H1 (cell line): ENCODE results near the gene ATP5PB. TPM values are rescaled to one million over a fixed set of nuclear protein-coding genes. Genes with fewer than 3 reads are reported as not detected.

Experiments used
- CTCF ChIA-PET: fragments of 300-600 bp; sonication (Branson Sonifier 250); formaldehyde crosslinking; loops from one replicate; lab custom pipeline; 2021; ENCODE audit not compliant: partially characterized antibody; lab: Charles Lee
- POLR2A ChIA-PET: fragments of 300-600 bp; sonication (Branson Sonifier 250); formaldehyde crosslinking; loops from one replicate; lab custom pipeline; 2021; ENCODE audit warnings: inconsistent platforms; ENCODE audit not compliant: partially characterized antibody; lab: Charles Lee
- DNase-seq, 2 experiments: peaks; one replicate each; pipeline versions ENCODE4 v3.0.0 to v3.0.0-alpha.2; 2010 to 2022; ENCODE audit warnings: low spot score in 2 of 2, low read depth in 1 of 2, mixed read lengths in 1 of 2
- FAIRE-seq: peaks from 2 replicates; lab custom pipeline; 2011; peaks lifted over from hg19 to GRCh38; lab: Jason Lieb, UNC
- H2AFZ ChIP-seq: 2 replicates; pipeline ENCODE4 v1.8.1; 2012; ENCODE audit warnings: low read length, inconsistent platforms
- H2AK5ac ChIP-seq: 2 replicates; pipeline ENCODE4 v1.6.1; 2013; ENCODE audit warnings: low read depth, low read length
- H2BK120ac ChIP-seq: replicated peaks from 2 replicates; pipeline ENCODE3; 2013; ENCODE audit warnings: low read depth, low read length, inconsistent platforms
- H2BK12ac ChIP-seq: 2 replicates; pipeline ENCODE4 v1.6.1; 2013; ENCODE audit warnings: low read depth, low read length
- H2BK15ac ChIP-seq: 2 replicates; pipeline ENCODE4 v1.6.1; 2013; ENCODE audit warnings: low read length
- H2BK20ac ChIP-seq: 2 replicates; pipeline ENCODE4 v1.6.1; 2013; ENCODE audit warnings: low read length
- H2BK5ac ChIP-seq: 2 replicates; pipeline ENCODE4 v1.6.1; 2013; ENCODE audit warnings: low read depth, low read length
- H3K14ac ChIP-seq: 2 replicates; pipeline ENCODE4 v1.6.1; 2013; ENCODE audit warnings: inconsistent platforms; ENCODE audit not compliant: insufficient read length
- H3K18ac ChIP-seq: 2 replicates; pipeline ENCODE4 v1.6.1; 2013; ENCODE audit warnings: low read length; ENCODE audit errors: extremely low read depth
- H3K23ac ChIP-seq: 2 replicates; pipeline ENCODE4 v1.6.1; 2013; ENCODE audit warnings: inconsistent platforms; ENCODE audit not compliant: insufficient read length
- H3K23me2 ChIP-seq: 2 replicates; pipeline ENCODE4 v1.6.1; 2013; ENCODE audit warnings: low read depth, low read length
- H3K27ac ChIP-seq: 2 replicates; pipeline ENCODE4 v1.6.1; 2011; ENCODE audit warnings: low read depth, low read length, inconsistent platforms
- H3K27me3 ChIP-seq, 4 experiments: replicated peaks in 1 of 4; 1 replicate in 1 of 4; 2 replicates in 3 of 4; pipeline versions ENCODE4 v1.6.1 to v1.8.1; 2011 to 2013; ENCODE audit warnings: low read length in 3 of 4, mild to moderate bottlenecking in 3 of 4, inconsistent platforms in 2 of 4, mixed read lengths in 2 of 4, moderate library complexity in 1 of 4; ENCODE audit not compliant: control insufficient read depth in 3 of 4, insufficient read depth in 3 of 4; ENCODE audit errors: extremely low read depth in 1 of 4
- H3K36me3 ChIP-seq, 4 experiments: 2 replicates each; pipeline versions ENCODE4 v1.6.1 to v1.8.1; 2011 to 2013; ENCODE audit warnings: mild to moderate bottlenecking in 4 of 4, low read length in 3 of 4, moderate library complexity in 2 of 4, control low read depth in 1 of 4, inconsistent platforms in 1 of 4; ENCODE audit not compliant: insufficient read depth in 4 of 4, control insufficient read depth in 2 of 4
- H3K4ac ChIP-seq: replicated peaks from 2 replicates; pipeline ENCODE3; 2013; ENCODE audit warnings: low read length, low read depth, mixed read lengths, inconsistent platforms; ENCODE audit not compliant: insufficient read length
- H3K4me1 ChIP-seq, 4 experiments: replicated peaks in 1 of 4; 1 replicate in 1 of 4; 2 replicates in 3 of 4; pipeline versions ENCODE4 v1.6.1 to v1.8.1; 2011 to 2013; ENCODE audit warnings: low read length in 3 of 4, inconsistent platforms in 2 of 4, mixed read lengths in 1 of 4; ENCODE audit not compliant: insufficient read depth in 4 of 4, control insufficient read depth in 3 of 4
- H3K4me2 ChIP-seq, 2 experiments: 2 replicates each; pipeline versions ENCODE4 v1.6.1 to v1.8.1; 2011 to 2013; ENCODE audit warnings: low read depth in 2 of 2, low read length in 2 of 2, control low read depth in 1 of 2, inconsistent platforms in 1 of 2, mild to moderate bottlenecking in 1 of 2; ENCODE audit not compliant: insufficient read depth in 1 of 2
- H3K4me3 ChIP-seq, 4 experiments: fragments of 200-600, 300-600 bp in 1 of 4; sonication (generic), shearing (Covaris generic), sonication (Bioruptor Twin) in 1 of 4; 2 replicates each; pipeline versions ENCODE4 v1.5.1 to v1.8.1; 2011 to 2016; ENCODE audit warnings: low read length in 4 of 4, low read depth in 3 of 4, control low read depth in 2 of 4, inconsistent platforms in 2 of 4, mild to moderate bottlenecking in 2 of 4, mixed read lengths in 1 of 4, moderate library complexity in 1 of 4; ENCODE audit not compliant: insufficient read depth in 2 of 4; ENCODE audit errors: extremely low read depth in 1 of 4
- H3K56ac ChIP-seq: replicated peaks from 2 replicates; pipeline ENCODE3; 2013; ENCODE audit warnings: low read depth, mild to moderate bottlenecking, mixed read lengths, low read length, inconsistent platforms; ENCODE audit not compliant: insufficient read length
- H3K79me1 ChIP-seq: 2 replicates; pipeline ENCODE4 v1.6.1; 2013; ENCODE audit warnings: low read depth, low read length, control low read depth
- H3K79me2 ChIP-seq, 2 experiments: 2 replicates each; pipeline versions ENCODE4 v1.6.1 to v1.8.1; 2012 to 2013; ENCODE audit warnings: low read length in 2 of 2, mild to moderate bottlenecking in 2 of 2, inconsistent platforms in 1 of 2; ENCODE audit not compliant: insufficient read depth in 2 of 2, control insufficient read depth in 1 of 2
- H3K9ac ChIP-seq, 4 experiments: replicated peaks in 1 of 4; 1 replicate in 1 of 4; 2 replicates in 3 of 4; pipeline versions ENCODE4 v1.6.1 to v1.8.1; 2011 to 2013; ENCODE audit warnings: low read depth in 3 of 4, low read length in 3 of 4, control low read depth in 2 of 4, mild to moderate bottlenecking in 2 of 4, moderate library complexity in 2 of 4, inconsistent platforms in 1 of 4; ENCODE audit errors: extremely low read depth in 1 of 4
- H3K9me3 ChIP-seq, 2 experiments: 2 replicates each; pipeline versions ENCODE4 v1.6.1 to v1.8.1; 2012 to 2013; ENCODE audit warnings: mild to moderate bottlenecking in 2 of 2, moderate library complexity in 2 of 2, control low read depth in 1 of 2, inconsistent platforms in 1 of 2, low read depth in 1 of 2, low read length in 1 of 2, mixed read lengths in 1 of 2; ENCODE audit not compliant: insufficient read depth in 2 of 2
- H4K20me1 ChIP-seq, 2 experiments: replicated peaks in 1 of 2; 2 replicates each; pipeline versions ENCODE3 to v1.8.1; 2011 to 2013; ENCODE audit warnings: inconsistent platforms in 2 of 2, low read length in 2 of 2, mild to moderate bottlenecking in 1 of 2; ENCODE audit not compliant: insufficient read depth in 2 of 2, control insufficient read depth in 1 of 2
- H4K5ac ChIP-seq: 2 replicates; pipeline ENCODE4 v1.6.1; 2013; ENCODE audit warnings: low read length, low read depth, mixed read lengths, inconsistent platforms; ENCODE audit not compliant: insufficient read length
- H4K8ac ChIP-seq: 2 replicates; pipeline ENCODE4 v1.8.0; 2013; ENCODE audit warnings: mild to moderate bottlenecking, moderate library complexity, low read length, inconsistent platforms; ENCODE audit not compliant: insufficient read depth; ENCODE audit errors: extremely low read depth
- H4K91ac ChIP-seq: replicated peaks from 2 replicates; pipeline ENCODE3; 2013; ENCODE audit warnings: low read length, mixed read lengths, inconsistent platforms; ENCODE audit not compliant: insufficient read length
- HDAC2 ChIP-seq, 2 experiments: fragments of 300-600 bp in 1 of 2; sonication (generic) in 1 of 2; IDR thresholded peaks; 2 replicates each; pipeline ENCODE4 v1.6.1; 2011 to 2012; ENCODE audit warnings: low read depth in 2 of 2, low read length in 2 of 2, mild to moderate bottlenecking in 2 of 2, moderate library complexity in 2 of 2, borderline replicate concordance in 1 of 2, inconsistent platforms in 1 of 2
- JUN ChIP-seq: IDR thresholded peaks from 2 replicates; pipeline ENCODE4 v1.6.1; 2011; ENCODE audit warnings: low read depth, mild to moderate bottlenecking, improper control_type of control experiment, low read length
- NANOG ChIP-seq: IDR thresholded peaks from 2 replicates; pipeline ENCODE4 v1.6.1; 2011; ENCODE audit warnings: low read length, low read depth, mild to moderate bottlenecking, inconsistent platforms; ENCODE audit not compliant: insufficient read depth, poor library complexity, severe bottlenecking
- NRF1 ChIP-seq: IDR thresholded peaks from 2 replicates; pipeline ENCODE4 v1.6.1; 2011; ENCODE audit warnings: mild to moderate bottlenecking, low read depth, low read length, improper control_type of control experiment
- TEAD4 ChIP-seq: IDR thresholded peaks from 2 replicates; pipeline ENCODE4 v1.6.1; 2012; ENCODE audit warnings: low read depth, low read length, inconsistent platforms, mixed read lengths
- polyA plus RNA-seq, 7 experiments: library from polyadenylated mRNA; depleted of rRNA in 3 of 7; stranded (reverse) in 5 of 7; unstranded in 2 of 7; fragments of >200 nt in 5 of 7; fragments of 200-250 nt in 2 of 7; gene quantifications; 1 replicate in 5 of 7; 2 replicates in 1 of 7; 4 replicates in 1 of 7; pipeline versions ENCODE4 v1.2.1 to v1.2.3, GENCODE V29; 2011 to 2013; ENCODE audit warnings: missing spikeins in 2 of 7, mixed read lengths in 2 of 7
- total RNA-seq: library from RNA; stranded (reverse); fragmentation: NEBNext Ultra II Directional; extraction: Animal tissue kit (Norgen Biotek cat#: 25700); gene quantifications from 2 replicates; pipeline ENCODE4 v1.2.1, GENCODE V29; 2021

ATP5PB gene
- total and polyA plus RNA-seq, 2 of the 8 experiments (the other 6 are each of a cell fraction or from before 2014, with no cell fraction given) = 232 to 262 TPM

DNA sequence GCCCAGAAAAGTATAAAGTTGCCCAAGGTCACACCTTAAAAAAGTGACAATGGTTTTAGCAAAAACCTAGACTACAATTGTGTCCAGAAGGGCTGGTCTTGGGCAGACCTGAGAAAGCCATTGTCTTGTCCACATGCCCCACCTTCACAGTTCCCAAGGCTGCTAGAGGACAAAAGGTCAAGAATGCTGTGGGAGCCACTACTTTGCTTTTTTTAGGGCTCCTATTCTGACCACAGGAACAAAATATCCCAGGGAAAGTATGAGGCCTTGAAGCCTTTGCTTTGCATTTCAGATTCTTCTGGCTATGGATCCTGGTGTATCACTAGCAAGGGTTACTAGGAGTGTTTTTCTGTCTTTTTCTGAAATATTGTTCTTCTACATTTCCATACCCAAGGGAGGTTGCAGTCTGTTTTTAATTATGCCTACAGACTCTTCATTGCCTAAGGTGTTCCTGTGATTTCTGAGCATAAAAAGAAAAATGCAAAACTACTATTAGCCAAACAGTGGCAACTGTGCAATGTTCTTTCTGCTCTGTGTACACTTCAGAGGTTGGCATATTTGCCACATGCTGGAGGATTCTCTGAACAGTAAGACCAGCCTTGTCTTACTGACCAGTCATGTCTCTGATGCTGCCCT, 35.2 kb downstream of the ATP5PB start:
- Histone ChIP-seq H3K23me2 (no peaks in the 10 kb centered on the region), H2AFZ (no peak overlapping the region), H4K91ac (no peak overlapping the region), H2BK15ac (no peak overlapping the region), H3K27me3 (no peaks in the 10 kb centered on the region), H3K14ac (no peak overlapping the region)
- ChIA-PET CTCF (interaction anchor here (0.7 to 1.5 kb wide), 8 partner anchors 8 to 263 kb away, joined by 3 to 7 read pairs (median 4); no protein-coding TSS in a partner anchor), POLR2A (no interaction called here)
- TF ChIP-seq JUN = no peak
- no peak for TF ChIP-seq NANOG
- no peak for TF ChIP-seq TEAD4
- no peak for TF ChIP-seq NRF1
- TF ChIP-seq HDAC2 (IDR thresholded peaks at IDR 0.05; ENCODE audit: borderline replicate concordance in 1 of 2, low read depth in 2 of 2, low read length in 2 of 2) = no peak
- TF ChIP-seq, all 59 proteins: peak for 0
- no peak for FAIRE-seq
- no peaks in the 10 kb centered on the region for H3K4me1 ChIP-seq
- H3K4me3 ChIP-seq = no peak overlapping the region
- no peak overlapping the region for H3K9ac ChIP-seq
- H2BK5ac ChIP-seq = no peak overlapping the region
- no peak overlapping the region for H2BK120ac ChIP-seq
- H3K18ac ChIP-seq = no peak overlapping the region
- no peak for DNase-seq
- H3K27ac ChIP-seq = no peak overlapping the region
- H2AK5ac ChIP-seq = no peak overlapping the region
- no peak overlapping the region for H4K5ac ChIP-seq
- H3K4me2 ChIP-seq = no peak overlapping the region
- H3K23ac ChIP-seq = no peak overlapping the region
- no peaks in the 10 kb centered on the region for H3K36me3 ChIP-seq
- H3K79me1 ChIP-seq = no peaks in the 10 kb centered on the region
- H4K8ac ChIP-seq = no peak overlapping the region
- no peaks in the 10 kb centered on the region for H3K79me2 ChIP-seq
- no peak overlapping the region for H2BK20ac ChIP-seq
- H3K4ac ChIP-seq = no peak overlapping the region
- H2BK12ac ChIP-seq = no peak overlapping the region
- no peaks in the 10 kb centered on the region for H4K20me1 ChIP-seq
- H3K56ac ChIP-seq = no peak overlapping the region
- H3K9me3 ChIP-seq = no peaks in the 10 kb centered on the region
